Stomach (tissue), 4 donors: Measurements from ENCODE around the gene DNAJC16.

ENCODE experiments used
- POLR2A ChIP-seq, 4 donors: fragments of 450-650 bp; IDR thresholded peaks; one replicate each; pipeline ENCODE4 v1.6.1; 2016; ENCODE audit warnings: antibody characterized with exemption in 4 of 4, control low read depth in 2 of 4, mild to moderate bottlenecking in 1 of 4, moderate library complexity in 1 of 4
- TF ChIP-seq, protein P1 (sequence below), 7 experiments: fragments of 450-650 bp in 4 of 7; fragments of 200-600 bp in 3 of 7; sonication (generic) in 3 of 7; IDR thresholded peaks; one replicate each; pipeline ENCODE4 v1.5.1; 2016 to 2019; ENCODE audit warnings: antibody characterized with exemption in 7 of 7, control low read depth in 2 of 7, mild to moderate bottlenecking in 1 of 7

DNA sequence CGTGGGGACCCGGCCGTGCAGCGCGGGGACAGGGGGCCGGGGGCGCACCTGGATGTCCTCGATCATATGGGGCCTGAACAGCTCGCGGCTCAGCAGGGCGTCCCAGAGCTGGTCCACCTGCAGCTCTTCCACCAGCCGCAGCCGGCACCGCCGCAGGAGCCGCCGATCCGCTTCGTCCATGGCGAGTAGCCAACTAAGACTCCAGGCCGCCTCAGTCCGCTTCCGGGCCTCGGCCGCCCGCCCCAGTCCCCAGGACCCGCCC is 2.7 kb upstream of the DNAJC16 start, which contains the start of gene CASP9:
- TF ChIP-seq, protein P1, sequence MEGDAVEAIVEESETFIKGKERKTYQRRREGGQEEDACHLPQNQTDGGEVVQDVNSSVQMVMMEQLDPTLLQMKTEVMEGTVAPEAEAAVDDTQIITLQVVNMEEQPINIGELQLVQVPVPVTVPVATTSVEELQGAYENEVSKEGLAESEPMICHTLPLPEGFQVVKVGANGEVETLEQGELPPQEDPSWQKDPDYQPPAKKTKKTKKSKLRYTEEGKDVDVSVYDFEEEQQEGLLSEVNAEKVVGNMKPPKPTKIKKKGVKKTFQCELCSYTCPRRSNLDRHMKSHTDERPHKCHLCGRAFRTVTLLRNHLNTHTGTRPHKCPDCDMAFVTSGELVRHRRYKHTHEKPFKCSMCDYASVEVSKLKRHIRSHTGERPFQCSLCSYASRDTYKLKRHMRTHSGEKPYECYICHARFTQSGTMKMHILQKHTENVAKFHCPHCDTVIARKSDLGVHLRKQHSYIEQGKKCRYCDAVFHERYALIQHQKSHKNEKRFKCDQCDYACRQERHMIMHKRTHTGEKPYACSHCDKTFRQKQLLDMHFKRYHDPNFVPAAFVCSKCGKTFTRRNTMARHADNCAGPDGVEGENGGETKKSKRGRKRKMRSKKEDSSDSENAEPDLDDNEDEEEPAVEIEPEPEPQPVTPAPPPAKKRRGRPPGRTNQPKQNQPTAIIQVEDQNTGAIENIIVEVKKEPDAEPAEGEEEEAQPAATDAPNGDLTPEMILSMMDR (IDR thresholded peaks at IDR 0.05) = no peak
- TF ChIP-seq POLR2A (IDR thresholded peaks at IDR 0.05) = no peak
